GM21528 (cell line): ENCODE data around the gene C1orf116.

Experiments used
- ATAC-seq: cut with Tn5 transposase; IDR thresholded peaks from one replicate; pipeline ENCODE4 v1.9.1; 2021; ENCODE audit warnings: mild to moderate bottlenecking, moderate library complexity; ENCODE audit not compliant: unreplicated experiment, low FRiP score

C1orf116 gene

GRCh38 chr1:207002724-207003146 is 29.8 kb downstream of the C1orf116 start:
- no peak for ATAC-seq

GRCh38 chr1:207001492-207002245 is 30.9 kb downstream of the C1orf116 start:
- no peak for ATAC-seq

- ATAC-seq = no peak
Measured at GRCh38 chr1:207000651-207001291, 31.8 kb downstream of the C1orf116 start.

- ATAC-seq = no peak
Measured at GRCh38 chr1:206998816-206999215, 33.7 kb downstream of the C1orf116 start.

- no peak for ATAC-seq
Measured at GRCh38 chr1:206992790-206993189, 39.8 kb downstream of the C1orf116 start.

GRCh38 chr1:206987873-206988272 is 44.7 kb downstream of the C1orf116 start:
- no peak for ATAC-seq

GRCh38 chr1:206986885-206987284 is 45.7 kb downstream of the C1orf116 start:
- no peak for ATAC-seq

GRCh38 chr1:206986402-206986801 is 46.2 kb downstream of the C1orf116 start:
- ATAC-seq = no peak

GRCh38 chr1:206985162-206985749 is 47.3 kb downstream of the C1orf116 start:
- no peak for ATAC-seq

GRCh38 chr1:206982216-206982615 is 50.3 kb downstream of the C1orf116 start:
- no peak for ATAC-seq

- no peak for ATAC-seq
Measured at GRCh38 chr1:206979379-206980043, 53.0 kb downstream of the C1orf116 start.

- no peak for ATAC-seq
Measured at GRCh38 chr1:206978259-206978658, 54.3 kb downstream of the C1orf116 start.

- no peak for ATAC-seq
Measured at GRCh38 chr1:206975306-206975705, 57.2 kb downstream of the C1orf116 start.

- ATAC-seq = no peak
Measured at GRCh38 chr1:206974140-206974539, 58.4 kb downstream of the C1orf116 start.

GRCh38 chr1:206972728-206973127 is 59.8 kb downstream of the C1orf116 start:
- ATAC-seq = no peak

- ATAC-seq = peak; percentile 65
Measured at GRCh38 chr1:206971029-206971655, 61.4 kb downstream of the C1orf116 start.

- no peak for ATAC-seq
Measured at GRCh38 chr1:206970446-206970845, 62.1 kb downstream of the C1orf116 start, which contains the start of gene FCAMR. Gene FCAMR, minus strand, starts transcription at chr1:206970460. Its CDS starts 335 bp downstream, at chr1:206970125.

GRCh38 chr1:206969090-206969489 is 63.5 kb downstream of the C1orf116 start:
- ATAC-seq = no peak
